OCI-LY7 (cell line): ENCODE measurements around the gene SMAGP. TPM values are rescaled to one million over a fixed set of nuclear protein-coding genes. Genes with fewer than 3 reads are reported as not detected.

Experiments used
- BruUV-seq: library from RNA; stranded (reverse); fragments of 400-500 nt; replicated peaks from 2 replicates; lab custom pipeline; 2021; lab: Mats Ljungman, UMichigan
- CTCF ChIA-PET: fragments of 300-600 bp; sonication (Branson Sonifier 250); formaldehyde crosslinking; loops from one replicate; lab custom pipeline; 2022; ENCODE audit warnings: antibody characterized with exemption; ENCODE audit not compliant: unreplicated experiment; lab: Charles Lee
- POLR2A ChIA-PET: fragments of 300-600 bp; sonication (Branson Sonifier 250); formaldehyde crosslinking; loops from one replicate; lab custom pipeline; 2022; ENCODE audit warnings: antibody characterized with exemption; lab: Charles Lee
- DNase-seq: peaks from one replicate; pipeline ENCODE4 v3.0.0-alpha.2; 2015; ENCODE audit warnings: low spot score
- H2AFZ ChIP-seq: fragments of 200-600 bp; sonication (generic), shearing (Covaris generic); 2 replicates; pipeline ENCODE4 v1.6.1; 2014; ENCODE audit warnings: mild to moderate bottlenecking, antibody characterized with exemption, low read length, moderate library complexity
- H3K27ac ChIP-seq: fragments of 200-600 bp; sonication (generic); 2 replicates; pipeline ENCODE4 v1.5.1; 2014; ENCODE audit warnings: mixed run types, low read depth, mild to moderate bottlenecking, moderate library complexity, low read length, inconsistent platforms; ENCODE audit not compliant: poor library complexity, severe bottlenecking
- H3K36me3 ChIP-seq: fragments of 200-600 bp; sonication (generic); 2 replicates; pipeline ENCODE4 v1.6.1; 2014; ENCODE audit warnings: mild to moderate bottlenecking, antibody characterized with exemption, low read length, moderate library complexity, mixed read lengths; ENCODE audit not compliant: insufficient read depth
- H3K4me1 ChIP-seq: fragments of 200-600 bp; sonication (generic); 2 replicates; pipeline ENCODE4 v1.5.1; 2014; ENCODE audit warnings: mild to moderate bottlenecking, low read length; ENCODE audit not compliant: insufficient read depth, poor library complexity, severe bottlenecking
- H3K4me2 ChIP-seq: fragments of 200-600 bp; sonication (generic); 2 replicates; pipeline ENCODE4 v1.6.1; 2014; ENCODE audit warnings: mild to moderate bottlenecking, low read length
- H3K4me3 ChIP-seq: fragments of 200-600 bp; sonication (generic); 2 replicates; pipeline ENCODE4 v1.5.1; 2014; ENCODE audit warnings: mild to moderate bottlenecking, low read depth, low read length; ENCODE audit not compliant: poor library complexity, severe bottlenecking
- H3K79me2 ChIP-seq: fragments of 200-600 bp; sonication (generic); 2 replicates; pipeline ENCODE4 v1.6.1; 2016; ENCODE audit warnings: low read depth, mild to moderate bottlenecking, low read length, moderate library complexity, mixed read lengths; ENCODE audit not compliant: insufficient read depth
- H3K9me2 ChIP-seq: fragments of 200-600 bp; sonication (generic); 2 replicates; pipeline ENCODE4 v1.6.1; 2016; ENCODE audit warnings: mild to moderate bottlenecking, low read length, mixed read lengths; ENCODE audit not compliant: insufficient read depth
- H3K9me3 ChIP-seq: fragments of 200-600 bp; sonication (generic); 2 replicates; pipeline ENCODE4 v1.6.1; 2014; ENCODE audit warnings: mild to moderate bottlenecking, mixed run types, low read length, mixed read lengths
- H4K20me1 ChIP-seq: fragments of 200-600 bp; sonication (generic); 2 replicates; pipeline ENCODE4 v1.6.1; 2014; ENCODE audit warnings: mild to moderate bottlenecking, antibody characterized with exemption, low read length, moderate library complexity, mixed read lengths; ENCODE audit not compliant: insufficient read depth
- CTCF ChIP-seq: fragments of 200-600 bp; sonication (generic); conservative IDR thresholded peaks from 2 replicates; pipeline ENCODE4 v1.5.1; 2014; ENCODE audit warnings: mild to moderate bottlenecking, antibody characterized with exemption, low read length, moderate library complexity, mixed read lengths
- EZH2phosphoT487 ChIP-seq: fragments of 200-600 bp; sonication (generic); IDR thresholded peaks from 2 replicates; pipeline ENCODE4 v1.6.1; 2018; ENCODE audit warnings: low read depth, borderline replicate concordance, mild to moderate bottlenecking, mixed run types, antibody characterized with exemption, low read length, moderate library complexity, mixed read lengths
- intact Hi-C: fragments of 100-400 bp; cut with micrococcal nuclease; formaldehyde crosslinking; loops from one replicate; pipeline ENCODE4 v1.10.0; 2022; ENCODE audit not compliant: unreplicated experiment
- total RNA-seq, 2 experiments: library from RNA; depleted of rRNA in 1 of 2; stranded (reverse); fragments of >200 nt in 1 of 2; shearing (Covaris generic) in 1 of 2; gene quantifications; 2 replicates each; pipeline ENCODE4 v1.2.3, GENCODE V29; 2014 to 2022

SMAGP gene
- total RNA-seq, 2 experiments from 2014 or later, result 2.6 TPM; not detected in 1

GRCh38 chr12:51202718-51203117, 67.5 kb downstream of the SMAGP start:
- Histone ChIP-seq H3K4me2 (no peak overlapping the region), H3K27ac (no peak overlapping the region), H3K4me1 (no peaks in the 10 kb centered on the region), H3K9me3 (no peaks in the 10 kb centered on the region), H3K9me2 (no peaks in the 10 kb centered on the region), H3K36me3 (no peaks in the 10 kb centered on the region), H3K79me2 (no peaks in the 10 kb centered on the region), H2AFZ (no peak overlapping the region), H3K4me3 (no peak overlapping the region), H4K20me1 (no peaks in the 10 kb centered on the region)
- TF ChIP-seq CTCF, result no peak
- TF ChIP-seq EZH2phosphoT487, result no peak
- DNase-seq, result no peak
- intact Hi-C loops, result no loop called here
- CTCF ChIA-PET, result no interaction called here
- POLR2A ChIA-PET, result no interaction called here
- BruUV-seq, result no TSS peak

- Histone ChIP-seq H3K36me3 (no peaks in the 10 kb centered on the region), H3K9me3 (no peaks in the 10 kb centered on the region), H3K9me2 (no peaks in the 10 kb centered on the region), H3K79me2 (no peaks in the 10 kb centered on the region), H4K20me1 (no peaks in the 10 kb centered on the region), H3K4me1 (no peaks in the 10 kb centered on the region), H3K4me3 (no peak overlapping the region), H3K27ac (no peak overlapping the region), H3K4me2 (no peak overlapping the region), H2AFZ (no peak overlapping the region)
- ChIA-PET CTCF (no interaction called here), POLR2A (no interaction called here)
- no peak for DNase-seq
- intact Hi-C loops, result no loop called here
- BruUV-seq, result no TSS peak
- TF ChIP-seq CTCF (no peak), EZH2phosphoT487 (no peak)
Measured at GRCh38 chr12:51200806-51201205, 69.4 kb downstream of the SMAGP start.

- no peak overlapping the region for H2AFZ ChIP-seq
- no peak overlapping the region for H3K4me2 ChIP-seq
- H3K27ac ChIP-seq, result no peak overlapping the region
- POLR2A ChIA-PET, result interaction anchor here (0.6 kb wide), 1 partner anchor 18 kb away, joined by 9 read pairs; the partner anchor contains the start of gene POU6F1
- intact Hi-C loops, result no loop called here
- no peak overlapping the region for H3K4me3 ChIP-seq
- TF ChIP-seq CTCF (no peak), EZH2phosphoT487 (no peak)
- DNase-seq, result no peak
- no peaks in the 10 kb centered on the region for H4K20me1 ChIP-seq
- H3K79me2 ChIP-seq, result no peaks in the 10 kb centered on the region
- H3K36me3 ChIP-seq, result no peaks in the 10 kb centered on the region
- no peaks in the 10 kb centered on the region for H3K9me2 ChIP-seq
- no peaks in the 10 kb centered on the region for H3K4me1 ChIP-seq
- CTCF ChIA-PET, result no interaction called here
- H3K9me3 ChIP-seq, result no peaks in the 10 kb centered on the region
- BruUV-seq, result no TSS peak
Measured at GRCh38 chr12:51200156-51200555, 70.1 kb downstream of the SMAGP start.
